Measurements from ENCODE around the gene GRIK1.

- TF ChIP-seq CTCF (conservative IDR thresholded peaks at IDR 0.05) = no peak
- no peak for TF ChIP-seq ZFX (IDR thresholded peaks at IDR 0.05)
These were observed 69.0 kb downstream of the GRIK1 start for GRCh38 chr21:29870814-29871213.

All from C4-2B (cell line).